NCI-H1436 treated with DMSO at 0.1 percent for 48 hours (cell line): Measurements from ENCODE around the gene C1orf21.

Source experiments
- DNase-seq: peaks from one replicate; lab custom pipeline; 2025; lab: John Stamatoyannopoulos, UW

Gene C1orf21

DNA sequence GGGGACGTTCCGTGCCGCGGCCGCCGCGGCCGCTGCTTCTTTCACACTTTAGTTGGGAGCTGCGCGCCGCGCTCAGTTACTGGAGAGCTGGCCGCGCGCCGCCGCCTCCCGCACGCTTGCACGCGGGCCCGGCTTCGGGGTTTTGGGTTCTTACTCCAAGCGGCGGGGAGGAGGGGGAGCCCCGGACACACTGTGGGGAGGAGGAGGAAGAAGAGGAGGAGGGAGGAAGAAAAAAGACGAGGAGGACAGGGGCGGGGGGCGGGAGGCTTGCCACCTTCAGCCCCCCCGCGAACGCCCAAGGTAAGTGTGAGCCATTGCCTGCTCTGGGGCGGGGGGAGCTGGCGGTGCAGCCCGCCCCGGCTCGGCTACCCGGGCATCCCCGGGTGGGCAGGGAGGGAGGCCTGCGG lies 243 bp downstream of the C1orf21 start:
- DNase-seq: no peak

DNA sequence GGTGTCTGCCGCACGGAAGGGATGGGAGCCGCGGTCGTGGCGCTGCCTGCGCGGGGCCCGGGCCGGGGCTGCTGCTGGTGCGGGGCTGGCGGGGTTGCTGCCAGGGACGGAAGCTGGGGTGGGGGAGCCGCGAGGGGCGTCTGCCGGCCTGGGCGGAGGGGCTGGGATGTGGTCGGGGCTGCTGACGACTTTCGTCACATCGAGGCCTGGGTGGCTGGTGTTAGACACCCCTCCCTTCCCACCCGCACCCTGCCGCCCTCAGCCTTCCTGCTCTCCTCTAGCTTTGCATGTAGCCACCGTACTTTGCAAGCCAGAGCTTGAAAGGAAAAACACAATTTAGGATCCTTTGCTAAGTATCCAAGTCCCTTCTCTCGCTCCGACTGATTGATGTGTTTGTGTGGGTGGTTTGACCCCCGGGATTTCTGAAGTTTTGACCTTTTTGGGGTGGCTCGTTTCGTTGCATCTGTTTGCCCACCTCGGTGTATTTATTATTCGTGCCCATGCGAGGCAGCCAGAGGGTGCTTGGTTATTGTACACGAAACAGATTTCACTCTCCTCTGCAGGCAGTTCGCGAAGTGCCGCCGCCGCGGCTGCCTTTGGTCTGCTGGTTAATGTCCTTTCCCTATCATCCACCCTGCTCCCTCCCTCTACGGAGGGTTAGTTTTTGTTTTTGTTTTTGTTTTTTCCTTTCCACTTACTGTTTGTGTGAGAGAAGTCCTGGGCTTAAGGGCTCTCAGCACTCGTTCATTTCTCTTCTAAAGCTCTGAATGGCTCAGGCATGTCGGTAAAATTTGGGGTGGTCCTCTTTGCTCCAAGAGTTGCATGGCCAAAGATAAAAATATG lies 868 bp downstream of the C1orf21 start:
- DNase-seq: no peak

DNA sequence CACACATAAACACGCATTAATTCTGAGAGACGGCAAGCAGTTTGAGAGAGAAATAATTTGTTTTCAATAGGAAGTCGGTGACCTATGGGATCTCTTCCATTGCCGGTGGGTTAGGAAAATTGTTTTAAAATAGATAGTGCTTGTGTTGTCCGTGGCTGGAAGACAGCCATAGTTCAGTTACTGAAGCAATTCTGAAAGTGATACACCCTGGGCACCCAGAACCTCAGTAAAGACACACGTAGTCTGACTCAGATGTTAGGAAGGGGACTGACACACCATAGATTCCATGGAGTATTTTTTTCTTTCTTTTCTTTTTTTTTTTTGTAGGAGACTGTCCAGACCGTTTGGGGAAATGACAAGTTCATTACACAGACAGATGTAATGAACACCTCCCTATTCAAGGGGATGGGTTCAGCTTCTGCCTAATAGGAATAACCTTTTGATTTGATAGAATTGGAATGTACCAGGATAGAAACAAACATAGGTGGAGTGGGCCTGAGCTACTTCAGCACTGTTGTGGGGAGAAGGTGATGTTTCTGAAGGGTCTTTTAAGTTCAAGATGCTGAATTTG lies 1.6 kb downstream of the C1orf21 start:
- no peak for DNase-seq

- DNase-seq: no peak
Measured at GRCh38 chr1:184388971-184389370, 2.1 kb downstream of the C1orf21 start.

- DNase-seq: no peak
Measured at GRCh38 chr1:184389446-184389845, 2.6 kb downstream of the C1orf21 start.

DNA sequence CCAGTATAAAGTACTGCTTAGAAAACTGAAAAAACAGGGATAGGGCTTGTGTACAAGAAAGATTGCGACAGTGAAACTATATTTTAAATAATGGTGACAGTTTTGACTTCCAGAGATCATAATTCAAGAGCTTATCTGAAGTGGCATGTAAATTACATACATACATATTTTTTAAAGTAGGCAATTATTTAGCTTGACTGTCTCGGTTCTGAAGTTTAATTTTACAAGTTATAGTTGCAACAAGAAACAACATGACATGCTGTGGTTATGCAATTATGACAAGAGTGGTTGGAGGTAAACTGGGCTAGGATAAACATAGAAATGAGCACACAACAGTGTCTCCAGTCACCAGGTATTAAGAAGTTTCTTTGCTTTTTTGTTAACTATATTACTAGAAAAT lies 4.1 kb downstream of the C1orf21 start:
- no peak for DNase-seq

- no peak for DNase-seq
Measured at GRCh38 chr1:184392067-184392466, 5.2 kb downstream of the C1orf21 start.

DNA sequence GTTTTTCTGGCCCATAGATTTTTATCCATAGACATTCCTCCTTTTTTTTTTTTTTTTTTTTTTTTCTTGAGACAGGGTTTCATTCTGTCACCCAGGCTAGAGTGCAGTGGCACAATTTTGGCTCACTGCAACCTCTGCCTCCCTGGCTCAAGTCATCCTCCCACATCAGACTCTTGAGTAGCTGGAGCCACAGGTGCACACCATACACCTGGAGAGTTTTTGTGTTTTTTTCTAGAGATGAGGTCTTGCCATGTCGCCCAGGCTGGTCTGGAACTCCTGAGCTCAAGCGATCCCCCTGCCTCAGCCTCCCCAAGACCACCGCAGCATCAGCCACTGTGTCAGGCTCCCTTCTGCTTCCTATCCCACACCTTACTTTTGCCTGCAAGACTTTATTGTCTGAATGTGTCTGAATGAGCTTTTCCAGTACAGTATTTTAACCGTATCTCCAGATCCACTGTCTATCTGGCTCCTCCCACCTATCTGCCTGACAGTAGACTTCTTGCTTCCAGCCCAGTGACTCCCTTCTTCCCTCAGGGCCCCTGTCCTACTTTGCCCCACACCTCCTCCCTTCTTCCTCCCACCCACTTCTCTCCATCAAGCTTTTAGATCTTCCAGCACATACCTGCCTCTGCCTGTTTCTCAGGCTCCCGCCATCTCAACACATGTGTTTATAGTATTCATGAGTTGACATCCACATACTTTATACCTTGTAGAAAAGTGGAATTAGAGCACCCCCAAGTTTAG lies 6.1 kb downstream of the C1orf21 start:
- DNase-seq: no peak

- no peak for DNase-seq
Measured at GRCh38 chr1:184393962-184394361, 7.1 kb downstream of the C1orf21 start.

DNA sequence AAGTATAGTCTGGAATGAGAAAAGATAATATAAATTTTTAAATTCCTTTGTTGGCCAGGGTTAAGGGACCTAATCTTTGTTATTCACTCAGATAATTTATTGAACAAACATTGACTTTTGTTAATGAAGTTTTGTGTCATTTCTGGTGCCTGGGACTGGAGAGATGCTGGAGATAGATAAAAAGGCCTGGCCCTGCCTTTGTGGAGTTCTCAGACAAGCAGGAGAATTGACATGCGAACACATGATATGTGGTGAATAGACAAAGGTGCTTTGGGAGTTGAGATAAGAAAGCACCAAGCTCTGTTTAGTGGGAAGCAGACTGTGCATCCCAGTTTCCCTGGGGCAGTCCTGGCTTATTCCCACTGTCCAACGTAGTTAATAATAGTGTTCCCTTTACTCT lies 8.5 kb downstream of the C1orf21 start:
- DNase-seq: no peak

DNA sequence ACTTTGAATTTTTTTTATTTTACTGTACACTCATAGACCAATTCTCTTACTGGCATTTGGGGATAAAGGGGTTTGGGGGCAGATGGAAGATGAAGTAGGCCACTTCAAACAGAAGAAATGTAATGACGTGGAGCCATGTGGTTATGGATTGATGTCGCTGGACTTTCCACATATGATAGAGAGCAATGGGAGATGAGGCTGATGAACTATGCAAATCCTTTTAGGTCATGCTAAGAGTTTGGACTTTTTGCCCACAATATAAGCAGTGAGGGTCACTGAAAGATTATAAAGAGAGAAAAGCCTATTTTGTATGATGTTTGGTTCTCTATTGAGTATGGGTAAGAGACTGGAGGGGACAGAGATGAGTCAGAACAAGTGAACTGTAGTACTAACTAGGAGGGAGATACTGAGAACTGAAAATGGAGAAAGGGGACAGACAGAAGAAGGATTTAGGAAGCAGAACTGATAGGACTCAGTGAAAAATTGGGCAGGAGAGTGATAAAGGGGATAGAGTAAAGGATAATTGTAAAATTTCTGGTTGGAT lies 9.2 kb downstream of the C1orf21 start:
- no peak for DNase-seq

DNA sequence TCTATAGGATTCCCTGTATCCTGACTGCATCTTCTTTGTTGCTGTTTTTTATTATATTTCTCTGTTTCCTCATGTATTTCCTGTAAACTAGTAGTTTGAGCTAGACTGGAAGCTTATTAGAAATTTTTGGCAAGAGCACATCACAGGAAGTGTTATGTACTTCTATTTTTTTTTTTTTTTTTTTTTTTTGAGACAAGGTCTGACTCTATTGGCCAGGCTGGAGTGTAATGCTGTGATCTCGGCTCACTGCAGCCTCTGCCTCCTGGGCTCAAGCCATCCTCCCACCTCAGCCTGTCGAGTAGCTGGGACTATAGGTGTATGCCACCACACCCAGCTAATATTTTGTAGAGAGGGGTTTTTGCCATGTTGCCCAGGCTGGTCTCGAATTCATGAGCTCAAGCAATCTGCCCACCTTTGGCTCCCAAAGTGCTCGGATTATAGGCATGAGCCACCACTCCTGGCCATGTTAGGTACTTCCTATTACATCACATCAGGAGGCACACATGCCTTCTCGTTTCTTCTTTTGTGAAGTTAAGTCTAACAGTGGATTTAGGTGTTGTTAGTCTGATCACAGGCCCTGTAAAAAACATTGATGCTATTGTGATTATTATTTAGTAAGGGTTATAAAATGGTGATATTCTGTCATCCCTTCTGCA lies 12.5 kb downstream of the C1orf21 start:
- DNase-seq: no peak

DNA sequence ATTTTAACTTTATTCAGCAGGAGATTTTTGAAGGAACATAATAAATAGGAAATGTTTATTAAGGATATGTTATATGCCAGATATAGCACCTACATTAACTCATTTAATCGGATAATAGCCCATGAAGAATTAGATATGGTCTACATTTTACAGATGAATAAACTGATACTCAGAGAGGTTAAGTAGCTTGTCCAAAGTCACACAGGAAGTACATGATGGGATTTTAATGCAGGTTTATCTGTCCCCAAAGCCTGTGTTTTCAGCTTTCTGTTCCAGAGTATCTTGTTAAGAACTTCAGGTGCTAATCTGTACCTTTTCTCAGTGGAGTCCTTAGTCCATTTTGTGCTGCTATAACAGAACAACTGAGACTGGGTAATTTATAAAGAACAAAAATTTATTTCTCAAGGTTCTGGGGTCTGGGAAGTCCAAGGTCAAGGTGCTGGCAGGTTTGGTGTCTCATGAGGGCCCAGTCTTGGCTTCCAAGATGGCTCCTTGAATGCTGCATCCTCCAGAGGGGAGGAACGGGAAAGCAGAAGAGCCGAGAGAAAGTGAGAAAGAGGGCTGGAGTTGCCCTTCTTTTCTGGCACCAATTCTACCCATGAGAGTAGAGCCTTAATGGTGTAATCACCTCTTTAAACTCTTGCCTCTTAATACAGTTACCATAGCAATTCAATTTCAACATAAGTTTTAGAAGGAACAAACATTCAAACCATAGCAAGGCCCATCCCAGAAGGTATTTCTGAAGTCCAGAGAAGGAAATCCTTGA lies 17.3 kb downstream of the C1orf21 start:
- DNase-seq: no peak

DNA sequence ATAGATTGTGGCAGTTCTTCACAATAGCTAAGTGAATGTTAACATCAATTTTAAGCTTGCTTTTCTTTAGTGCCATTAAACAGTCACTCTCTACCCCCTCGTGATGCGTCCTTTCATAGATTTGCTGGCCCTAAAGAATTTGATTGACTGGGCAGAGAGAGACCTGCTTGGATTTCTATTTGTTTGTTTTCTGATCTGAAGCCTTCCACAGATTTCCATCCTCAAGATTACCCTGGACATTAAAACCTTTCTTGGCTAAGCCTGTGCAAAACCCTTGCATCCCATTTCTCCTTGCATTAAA lies 17.8 kb downstream of the C1orf21 start:
- DNase-seq: no peak

DNA sequence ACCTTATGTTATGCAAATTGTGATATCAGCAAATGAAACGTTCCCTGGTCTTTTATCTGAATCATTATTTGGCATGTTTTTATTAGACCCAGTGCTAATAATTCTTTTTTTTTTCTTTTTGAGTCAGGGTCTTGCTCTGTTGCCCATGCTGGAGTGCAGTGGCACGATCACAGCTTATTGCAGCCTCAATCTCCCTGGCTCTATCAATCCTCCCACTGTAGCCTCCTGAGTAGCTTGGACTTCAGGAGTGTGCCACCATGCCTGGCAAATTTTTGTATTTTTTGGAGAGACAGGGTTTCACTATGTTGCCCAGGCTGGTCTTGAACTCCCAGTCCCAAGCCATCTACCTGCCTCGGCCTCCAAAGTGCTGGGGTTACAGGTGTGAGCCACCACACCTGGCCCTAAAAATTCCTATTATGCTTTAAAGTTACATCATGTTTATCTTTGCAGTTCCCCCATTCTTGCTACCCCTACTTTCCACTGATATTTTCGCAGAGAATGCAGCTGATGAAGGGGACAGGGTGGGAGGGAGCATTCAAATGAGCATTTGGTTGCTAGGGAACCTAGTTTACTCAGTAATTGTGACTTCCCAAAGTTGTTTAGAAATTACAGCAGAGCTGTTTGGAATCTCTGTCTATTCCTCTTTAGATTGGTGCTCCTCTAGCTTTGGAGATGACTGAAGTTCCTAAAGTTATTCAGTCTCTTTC lies 18.4 kb downstream of the C1orf21 start:
- no peak for DNase-seq

- no peak for DNase-seq
Measured at GRCh38 chr1:184405801-184406142, 18.9 kb downstream of the C1orf21 start.

DNA sequence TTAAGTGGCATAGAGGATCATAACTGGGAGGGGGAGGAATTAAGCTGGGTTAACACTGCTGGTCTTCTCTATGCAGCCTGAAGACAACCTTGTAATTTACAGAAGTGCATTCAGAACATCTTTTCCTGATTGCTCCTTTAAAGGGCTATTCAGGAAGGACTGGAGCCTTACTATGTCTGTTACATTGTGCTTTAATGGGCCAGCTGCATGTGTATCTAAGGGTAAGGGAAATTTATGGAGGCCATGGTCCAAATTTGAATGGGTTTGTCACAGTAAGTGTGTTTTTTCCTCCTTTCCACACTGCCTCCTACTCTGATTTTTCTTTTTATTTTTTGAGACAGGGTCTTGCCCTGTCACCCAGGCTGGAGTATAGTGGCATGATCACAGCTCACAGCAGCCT lies 19.6 kb downstream of the C1orf21 start:
- DNase-seq: no peak

- no peak for DNase-seq
Measured at GRCh38 chr1:184407816-184408510, 21.1 kb downstream of the C1orf21 start.

- no peak for DNase-seq
Measured at GRCh38 chr1:184408580-184408979, 21.8 kb downstream of the C1orf21 start.

GRCh38 chr1:184409011-184409410 lies 22.2 kb downstream of the C1orf21 start:
- DNase-seq: no peak

- no peak for DNase-seq
Measured at GRCh38 chr1:184412472-184412871, 25.6 kb downstream of the C1orf21 start.
